Subcutaneous abdominal adipose tissue (tissue), 5 donors: ENCODE data around the gene TP73.

Source experiments
- H3K27ac ChIP-seq: one replicate; pipeline ENCODE4 v1.7.0; 2013; ENCODE audit warnings: low read depth, mild to moderate bottlenecking, inconsistent platforms, low read length, moderate library complexity
- H3K27me3 ChIP-seq, 5 donors: one replicate each; pipeline ENCODE4 v1.7.0; 2013; ENCODE audit warnings: low read length in 5 of 5, inconsistent platforms in 1 of 5; ENCODE audit not compliant: control insufficient read depth in 5 of 5, insufficient read depth in 4 of 5
- H3K36me3 ChIP-seq, 5 donors: one replicate each; pipeline ENCODE4 v1.7.0; 2013; ENCODE audit warnings: low read length in 5 of 5; ENCODE audit not compliant: control insufficient read depth in 5 of 5, insufficient read depth in 5 of 5
- H3K4me1 ChIP-seq, 5 donors: one replicate each; pipeline ENCODE4 v1.7.0; 2013; ENCODE audit warnings: low read length in 5 of 5, mild to moderate bottlenecking in 3 of 5, moderate library complexity in 1 of 5; ENCODE audit not compliant: control insufficient read depth in 5 of 5, insufficient read depth in 5 of 5
- H3K4me3 ChIP-seq, 5 donors: one replicate each; pipeline ENCODE4 v1.7.0; 2013; ENCODE audit warnings: low read length in 5 of 5, low read depth in 1 of 5
- H3K9ac ChIP-seq, 5 donors: one replicate each; pipeline ENCODE4 v1.7.0; 2013; ENCODE audit warnings: low read length in 5 of 5, mild to moderate bottlenecking in 4 of 5, moderate library complexity in 3 of 5
- H3K9me3 ChIP-seq, 5 donors: one replicate each; pipeline ENCODE4 v1.7.0; 2013; ENCODE audit warnings: low read length in 5 of 5; ENCODE audit not compliant: control insufficient read depth in 5 of 5
- donor health status: healthy.
- donor health status: healthy.
- donor health status: healthy.
- donor health status: healthy.
- donor health status: healthy.

TP73 gene

GRCh38 chr1:3696689-3697088, 44.4 kb downstream of the TP73 start:
- H3K4me3 ChIP-seq = no peak overlapping the region
- H3K9ac ChIP-seq = no peak overlapping the region
- H3K9me3 ChIP-seq = no peaks in the 10 kb centered on the region
- peaks cover 2 to 8% (median 6%) of the 10 kb centered on the region in 5 donors for H3K4me1 ChIP-seq
- H3K27ac ChIP-seq = no peak overlapping the region
- H3K36me3 ChIP-seq = no peaks in the 10 kb centered on the region
- peaks cover 32 to 61% (median 52%) of the 10 kb centered on the region in 5 donors for H3K27me3 ChIP-seq

- Histone ChIP-seq H3K4me1 (peaks cover 2 to 8% (median 6%) of the 10 kb centered on the region in 5 donors), H3K9ac (no peak overlapping the region), H3K27me3 (peaks cover 35 to 58% (median 55%) of the 10 kb centered on the region in 5 donors), H3K4me3 (no peak overlapping the region), H3K27ac (no peak overlapping the region), H3K9me3 (no peaks in the 10 kb centered on the region), H3K36me3 (no peaks in the 10 kb centered on the region)
Measured at GRCh38 chr1:3697104-3697503, 44.8 kb downstream of the TP73 start.

GRCh38 chr1:3697810-3698209, 45.5 kb downstream of the TP73 start:
- no peak overlapping the region for H3K9ac ChIP-seq
- H3K9me3 ChIP-seq = no peaks in the 10 kb centered on the region
- H3K27me3 ChIP-seq = peaks cover 39 to 60% (median 52%) of the 10 kb centered on the region in 5 donors
- peaks cover 2 to 8% (median 6%) of the 10 kb centered on the region in 5 donors for H3K4me1 ChIP-seq
- no peak overlapping the region for H3K4me3 ChIP-seq
- H3K36me3 ChIP-seq = no peaks in the 10 kb centered on the region
- no peak overlapping the region for H3K27ac ChIP-seq

- H3K4me3 ChIP-seq = no peak overlapping the region
- H3K9ac ChIP-seq = no peak overlapping the region
- H3K9me3 ChIP-seq = no peaks in the 10 kb centered on the region
- H3K27ac ChIP-seq = no peak overlapping the region
- peaks cover 2 to 8% (median 6%) of the 10 kb centered on the region in 5 donors for H3K4me1 ChIP-seq
- no peaks in the 10 kb centered on the region for H3K36me3 ChIP-seq
- H3K27me3 ChIP-seq = peaks cover 49 to 60% (median 55%) of the 10 kb centered on the region in 5 donors
Measured at GRCh38 chr1:3698660-3699408, 46.5 kb downstream of the TP73 start.

- no peaks in the 10 kb centered on the region for H3K9me3 ChIP-seq
- H3K4me1 ChIP-seq = peaks cover 2 to 8% (median 6%) of the 10 kb centered on the region in 5 donors
- H3K27me3 ChIP-seq = peaks cover 54 to 68% (median 58%) of the 10 kb centered on the region in 5 donors
- no peak overlapping the region for H3K4me3 ChIP-seq
- H3K36me3 ChIP-seq = no peaks in the 10 kb centered on the region
- no peak overlapping the region for H3K27ac ChIP-seq
- no peak overlapping the region for H3K9ac ChIP-seq
Measured at GRCh38 chr1:3699596-3699995, 47.3 kb downstream of the TP73 start.

GRCh38 chr1:3700631-3701030, 48.3 kb downstream of the TP73 start:
- H3K27me3 ChIP-seq = peaks cover 53 to 70% (median 61%) of the 10 kb centered on the region in 5 donors
- no peak overlapping the region for H3K4me3 ChIP-seq
- no peaks in the 10 kb centered on the region for H3K9me3 ChIP-seq
- H3K27ac ChIP-seq = no peak overlapping the region
- H3K9ac ChIP-seq = no peak overlapping the region
- no peaks in the 10 kb centered on the region for H3K36me3 ChIP-seq
- H3K4me1 ChIP-seq = peaks cover 0 to 4% (median 4%) of the 10 kb centered on the region in 5 donors

- H3K27ac ChIP-seq = no peak overlapping the region
- H3K4me3 ChIP-seq = no peak overlapping the region
- H3K27me3 ChIP-seq = peaks cover 45 to 66% (median 56%) of the 10 kb centered on the region in 5 donors
- H3K9ac ChIP-seq = no peak overlapping the region
- H3K4me1 ChIP-seq = no peaks in the 10 kb centered on the region
- H3K9me3 ChIP-seq = no peaks in the 10 kb centered on the region
- no peaks in the 10 kb centered on the region for H3K36me3 ChIP-seq
Measured at GRCh38 chr1:3702528-3702927, 50.2 kb downstream of the TP73 start.

- H3K9me3 ChIP-seq = no peaks in the 10 kb centered on the region
- H3K9ac ChIP-seq = no peak overlapping the region
- H3K4me3 ChIP-seq = no peak overlapping the region
- H3K27ac ChIP-seq = no peak overlapping the region
- H3K4me1 ChIP-seq = no peaks in the 10 kb centered on the region
- no peaks in the 10 kb centered on the region for H3K36me3 ChIP-seq
- peaks cover 45 to 66% (median 56%) of the 10 kb centered on the region in 5 donors for H3K27me3 ChIP-seq
Measured at GRCh38 chr1:3702990-3703728, 50.8 kb downstream of the TP73 start.

- Histone ChIP-seq H3K9ac (no peak overlapping the region), H3K9me3 (no peaks in the 10 kb centered on the region), H3K36me3 (no peaks in the 10 kb centered on the region), H3K4me1 (no peaks in the 10 kb centered on the region), H3K27me3 (peaks cover 45 to 65% (median 57%) of the 10 kb centered on the region in 5 donors), H3K27ac (no peak overlapping the region), H3K4me3 (no peak overlapping the region)
Measured at GRCh38 chr1:3703786-3704371, 51.6 kb downstream of the TP73 start.
